Adrenal gland (tissue), 5 donors: Measurements from ENCODE around the gene TOP2B.

ENCODE experiments used
- CTCF ChIP-seq, 6 experiments: fragments of 450-650 bp in 4 of 6; fragments of 200-600 bp in 2 of 6; sonication (generic) in 1 of 6; IDR thresholded peaks; 1 replicate in 5 of 6; 2 replicates in 1 of 6; pipeline versions ENCODE4 v1.5.1 to v1.8.0; 2016 to 2021; ENCODE audit warnings: antibody characterized with exemption in 6 of 6, mild to moderate bottlenecking in 2 of 6, moderate library complexity in 1 of 6
- POLR2A ChIP-seq, 2 donors: fragments of 450-650 bp; IDR thresholded peaks; one replicate each; pipeline ENCODE4 v1.6.1; 2017; ENCODE audit warnings: antibody characterized with exemption in 2 of 2, mild to moderate bottlenecking in 2 of 2, moderate library complexity in 1 of 2
- donor health status: DM: no; HTN: no; CAD: no.

GRCh38 chr3:25661694-25662437 lies 2.8 kb downstream of the TOP2B start:
- TF ChIP-seq CTCF (IDR thresholded peaks at IDR 0.05) (no peak), POLR2A (IDR thresholded peaks at IDR 0.05) (no peak)
